IMR-90 (cell line): ENCODE data around the gene ARL10. TPM values are rescaled to one million over a fixed set of nuclear protein-coding genes. Genes with fewer than 3 reads are reported as not detected.

Experiments used
- ATAC-seq: fragments of 200-7000 bp; cut with Tn5 transposase; 2 replicates; pipeline ENCODE4 v1.9.1; 2020; ENCODE audit warnings: low read depth, mild to moderate bottlenecking, moderate library complexity
- BruUV-seq: library from RNA; stranded (reverse); fragments of 400-500 nt; replicated peaks from 2 replicates; lab custom pipeline; 2021; lab: Mats Ljungman, UMichigan
- CTCF ChIA-PET: fragments of 300-600 bp; formaldehyde crosslinking; extraction: SDS; loops from one replicate; lab custom pipeline; 2021; ENCODE audit warnings: antibody characterized with exemption; lab: Yijun Ruan, JAX
- POLR2A ChIA-PET: fragments of 300-600 bp; sonication (Branson Sonifier 250); formaldehyde crosslinking; loops from one replicate; lab custom pipeline; 2022; ENCODE audit warnings: antibody characterized with exemption; ENCODE audit not compliant: unreplicated experiment; lab: Charles Lee
- DNase-seq: peaks from one replicate; pipeline ENCODE4 v3.0.0; 2013
- H2AFZ ChIP-seq: replicated peaks from 2 replicates; pipeline ENCODE3; 2013; ENCODE audit warnings: low read length, mild to moderate bottlenecking; ENCODE audit not compliant: poor library complexity
- H2AK5ac ChIP-seq: 2 replicates; pipeline ENCODE4 v1.6.1; 2013; ENCODE audit warnings: low read depth, low read length, inconsistent platforms
- H2AK9ac ChIP-seq: replicated peaks from 2 replicates; pipeline ENCODE3; 2013; ENCODE audit warnings: mild to moderate bottlenecking, low read depth, low read length, moderate library complexity; ENCODE audit not compliant: poor library complexity
- H2BK120ac ChIP-seq: 2 replicates; pipeline ENCODE4 v1.6.1; 2013; ENCODE audit warnings: low read depth, low read length, inconsistent platforms
- H2BK15ac ChIP-seq: 3 replicates; pipeline ENCODE4 v1.6.1; 2013; ENCODE audit warnings: low read depth, low read length, inconsistent platforms
- H2BK20ac ChIP-seq: 2 replicates; pipeline ENCODE4 v1.6.1; 2013; ENCODE audit warnings: low read depth, mild to moderate bottlenecking, inconsistent platforms, low read length, moderate library complexity
- H2BK5ac ChIP-seq: 2 replicates; pipeline ENCODE4 v1.6.1; 2013; ENCODE audit warnings: mild to moderate bottlenecking, low read depth, low read length, inconsistent platforms; ENCODE audit not compliant: poor library complexity, severe bottlenecking
- H3K14ac ChIP-seq: replicated peaks from 2 replicates; pipeline ENCODE4 v1.6.1; 2013; ENCODE audit warnings: low read depth, low read length, inconsistent platforms
- H3K18ac ChIP-seq: 2 replicates; pipeline ENCODE4 v1.6.1; 2013; ENCODE audit warnings: low read depth, low read length, control low read depth
- H3K23ac ChIP-seq: 2 replicates; pipeline ENCODE4 v1.6.1; 2013; ENCODE audit warnings: low read depth, low read length, inconsistent platforms
- H3K27ac ChIP-seq: 2 replicates; pipeline ENCODE4 v1.5.1; 2013; ENCODE audit warnings: mild to moderate bottlenecking, control low read depth, low read length; ENCODE audit not compliant: insufficient read depth
- H3K27me3 ChIP-seq: 2 replicates; pipeline ENCODE4 v1.6.1; 2013; ENCODE audit warnings: low read length; ENCODE audit not compliant: control insufficient read depth, insufficient read depth
- H3K36me3 ChIP-seq: 2 replicates; pipeline ENCODE4 v1.6.1; 2013; ENCODE audit warnings: low read length, mixed read lengths; ENCODE audit not compliant: control insufficient read depth, insufficient read depth
- H3K4ac ChIP-seq: 2 replicates; pipeline ENCODE4 v1.6.1; 2013; ENCODE audit warnings: low read depth, low read length, inconsistent platforms
- H3K4me1 ChIP-seq: 2 replicates; pipeline ENCODE4 v1.6.1; 2013; ENCODE audit warnings: low read length, mixed read lengths; ENCODE audit not compliant: control insufficient read depth, insufficient read depth
- H3K4me2 ChIP-seq: 2 replicates; pipeline ENCODE4 v1.6.1; 2013; ENCODE audit warnings: low read depth, mild to moderate bottlenecking, control low read depth, low read length, moderate library complexity
- H3K4me3 ChIP-seq: 2 replicates; pipeline ENCODE4 v1.5.1; 2013; ENCODE audit warnings: low read depth, mild to moderate bottlenecking, control low read depth, low read length, moderate library complexity; ENCODE audit not compliant: insufficient read depth
- H3K56ac ChIP-seq: 2 replicates; pipeline ENCODE4 v1.6.1; 2013; ENCODE audit warnings: low read length, inconsistent platforms; ENCODE audit not compliant: insufficient read depth; ENCODE audit errors: extremely low read depth
- H3K79me1 ChIP-seq, 2 experiments: 2 replicates each; pipeline ENCODE4 v1.6.1; 2013; ENCODE audit warnings: low read length in 2 of 2, inconsistent platforms in 1 of 2, low read depth in 1 of 2
- H3K9ac ChIP-seq: 2 replicates; pipeline ENCODE4 v1.6.1; 2013; ENCODE audit warnings: low read depth, low read length, control low read depth
- H3K9me1 ChIP-seq: 2 replicates; pipeline ENCODE4 v1.6.1; 2013; ENCODE audit warnings: low read length, inconsistent platforms; ENCODE audit not compliant: insufficient read depth
- H3K9me3 ChIP-seq: 2 replicates; pipeline ENCODE4 v1.6.1; 2013; ENCODE audit warnings: low read length; ENCODE audit not compliant: control insufficient read depth, insufficient read depth
- H4K20me1 ChIP-seq: 2 replicates; pipeline ENCODE4 v1.6.1; 2013; ENCODE audit warnings: low read length, inconsistent platforms; ENCODE audit not compliant: insufficient read depth
- H4K5ac ChIP-seq: 2 replicates; pipeline ENCODE4 v1.6.1; 2013; ENCODE audit warnings: mild to moderate bottlenecking, low read depth, low read length, control low read depth
- H4K8ac ChIP-seq, 2 experiments: 2 replicates each; pipeline ENCODE4 v1.6.1; 2013; ENCODE audit warnings: low read depth in 2 of 2, low read length in 2 of 2, control low read depth in 1 of 2, inconsistent platforms in 1 of 2
- H4K91ac ChIP-seq: 2 replicates; pipeline ENCODE4 v1.6.1; 2013; ENCODE audit warnings: low read depth, low read length, inconsistent platforms; ENCODE audit not compliant: insufficient read depth
- CHD1 ChIP-seq: IDR thresholded peaks from 2 replicates; pipeline ENCODE4 v1.6.1; 2012; ENCODE audit warnings: low read depth, low read length, improper control_type of control experiment
- MXI1 ChIP-seq: IDR thresholded peaks from 2 replicates; pipeline ENCODE4 v1.6.1; 2012; ENCODE audit warnings: low read depth, mild to moderate bottlenecking, low read length, moderate library complexity, borderline replicate concordance
- RAD21 ChIP-seq: IDR thresholded peaks from 2 replicates; pipeline ENCODE4 v1.6.1; 2012; ENCODE audit warnings: low read length, improper control_type of control experiment
- RCOR1 ChIP-seq: IDR thresholded peaks from 2 replicates; pipeline ENCODE4 v1.6.1; 2012; ENCODE audit warnings: mild to moderate bottlenecking, low read length, improper control_type of control experiment; ENCODE audit not compliant: insufficient replicate concordance
- WGBS, 2 experiments: methylation state at CpG; one replicate each; pipeline versions ENCODE4 v1.1.5 to v1.1.7; 2013; ENCODE audit warnings: missing lambda C conversion rate in 2 of 2; ENCODE audit not compliant: insufficient read length in 1 of 2; ENCODE audit errors: extremely low coverage in 2 of 2; 5-methylcytosine and 5-hydroxymethylcytosine counted together
- dilution Hi-C: fragments of 300-500 bp; cut with HindIII; formaldehyde crosslinking; loops from one replicate; pipeline ENCODE4 v1.14.3; 2018; ENCODE audit warnings: low sequenced_read_pairs; ENCODE audit not compliant: unreplicated experiment
- in situ Hi-C: fragments of 300-500 bp; cut with MboI; formaldehyde crosslinking; loops from 3 replicates; pipeline ENCODE4 v1.14.3; 2019; ENCODE audit warnings: low sequenced_read_pairs, inconsistent platforms, mixed read lengths
- intact Hi-C: fragments of 100-400 bp; cut with micrococcal nuclease; formaldehyde crosslinking; loops from 2 replicates; pipeline ENCODE4 v1.10.0; 2022
- polyA plus RNA-seq, 3 experiments: library from polyadenylated mRNA; depleted of rRNA; stranded (reverse); fragments of >200 nt; gene quantifications; 2 replicates each; pipeline ENCODE4 v1.2.3, GENCODE V29; 2012; ENCODE audit warnings: low replicate concordance in 1 of 3
- total RNA-seq: library from RNA; depleted of rRNA; stranded (reverse); fragments of >200 nt; gene quantifications from 2 replicates; pipeline ENCODE4 v1.2.3, GENCODE V29; 2012
- TF ChIP-seq, protein P1 (sequence below): conservative IDR thresholded peaks from 2 replicates; pipeline ENCODE4 v1.5.1; 2012; ENCODE audit warnings: mild to moderate bottlenecking, low read depth, low read length, improper control_type of control experiment

ARL10 gene
- total and polyA plus RNA-seq, 2 of the 4 experiments (the other 2 are of a cell fraction) = 3.6 to 6.0 TPM

- H3K9me1 ChIP-seq = no peaks in the 10 kb centered on the region; the same call in 1 of the 2 replicates
- H3K4me1 ChIP-seq = peaks cover 4% of the 10 kb centered on the region; the same call in 1 of the 2 replicates
- no peak overlapping the region for H4K8ac ChIP-seq
- H3K14ac ChIP-seq = no peak overlapping the region
- H4K5ac ChIP-seq = no peak overlapping the region
- no peak overlapping the region for H2AFZ ChIP-seq
- POLR2A ChIA-PET = no interaction called here
- H3K27ac ChIP-seq = no peak overlapping the region
- TF ChIP-seq RAD21 = no peak
- TF ChIP-seq, protein P1, sequence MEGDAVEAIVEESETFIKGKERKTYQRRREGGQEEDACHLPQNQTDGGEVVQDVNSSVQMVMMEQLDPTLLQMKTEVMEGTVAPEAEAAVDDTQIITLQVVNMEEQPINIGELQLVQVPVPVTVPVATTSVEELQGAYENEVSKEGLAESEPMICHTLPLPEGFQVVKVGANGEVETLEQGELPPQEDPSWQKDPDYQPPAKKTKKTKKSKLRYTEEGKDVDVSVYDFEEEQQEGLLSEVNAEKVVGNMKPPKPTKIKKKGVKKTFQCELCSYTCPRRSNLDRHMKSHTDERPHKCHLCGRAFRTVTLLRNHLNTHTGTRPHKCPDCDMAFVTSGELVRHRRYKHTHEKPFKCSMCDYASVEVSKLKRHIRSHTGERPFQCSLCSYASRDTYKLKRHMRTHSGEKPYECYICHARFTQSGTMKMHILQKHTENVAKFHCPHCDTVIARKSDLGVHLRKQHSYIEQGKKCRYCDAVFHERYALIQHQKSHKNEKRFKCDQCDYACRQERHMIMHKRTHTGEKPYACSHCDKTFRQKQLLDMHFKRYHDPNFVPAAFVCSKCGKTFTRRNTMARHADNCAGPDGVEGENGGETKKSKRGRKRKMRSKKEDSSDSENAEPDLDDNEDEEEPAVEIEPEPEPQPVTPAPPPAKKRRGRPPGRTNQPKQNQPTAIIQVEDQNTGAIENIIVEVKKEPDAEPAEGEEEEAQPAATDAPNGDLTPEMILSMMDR = no peak
- TF ChIP-seq CHD1 = no peak
- TF ChIP-seq MXI1 = no peak
- no peak for TF ChIP-seq RCOR1
- no peak overlapping the region for H3K18ac ChIP-seq
- no peaks in the 10 kb centered on the region for H3K9me3 ChIP-seq
- BruUV-seq = no TSS peak
- H2BK20ac ChIP-seq = no peak overlapping the region
- H2BK15ac ChIP-seq = no peak overlapping the region
- no peak overlapping the region for H2AK9ac ChIP-seq
- in situ Hi-C loops (no loop called here), dilution Hi-C loops (no loop called here), intact Hi-C loops (no loop called here)
- H3K9ac ChIP-seq = no peak overlapping the region
- peaks cover 32% of the 10 kb centered on the region for H3K36me3 ChIP-seq
- no peaks in the 10 kb centered on the region for H3K27me3 ChIP-seq
- H3K79me1 ChIP-seq = peaks cover 3 to 34% of the 10 kb centered on the region in 2 experiments; a peak in 2 of 4 replicates
- 100% methylated on average over 4 of the region's 9 CpGs; no CpG with 5 or more reads in 1 of the 2 experiments for WGBS, 2 experiments
- H3K4me3 ChIP-seq = no peak overlapping the region
- DNase-seq (no peak), ATAC-seq (no peak)
- H3K4ac ChIP-seq = no peak overlapping the region
- H2BK120ac ChIP-seq = no peak overlapping the region
- no peak overlapping the region for H2BK5ac ChIP-seq
- H3K23ac ChIP-seq = no peak overlapping the region
- H3K4me2 ChIP-seq = no peak overlapping the region
- H2AK5ac ChIP-seq = no peak overlapping the region
- no peak overlapping the region for H4K91ac ChIP-seq
- peaks cover 4% of the 10 kb centered on the region; the same call in 1 of the 2 replicates for H4K20me1 ChIP-seq
- no peak overlapping the region for H3K56ac ChIP-seq
- CTCF ChIA-PET = no interaction called here
These were observed 28.8 kb downstream of the ARL10 start for GRCh38 chr5:176394096-176394495.
